ENCODE results near the gene LGALS7. TPM values are rescaled to one million over a fixed set of nuclear protein-coding genes. Genes with fewer than 3 reads are reported as not detected.

Gene LGALS7
- total and polyA plus RNA-seq, 2 of the 13 experiments (the other 11 are each of a cell fraction or from before 2014, with no cell fraction given) = 0.73 TPM; not detected in 1

GRCh38 chr19:38721979-38722773 is 51.1 kb downstream of the LGALS7 start (continued):
- no peak for TF ChIP-seq ZBTB49 (CRISPR knock-in tag; IDR thresholded peaks at IDR 0.05; ENCODE audit: borderline replicate concordance)
- no peak for TF ChIP-seq REXO4 (CRISPR knock-in tag; IDR thresholded peaks at IDR 0.05; ENCODE audit: borderline replicate concordance)
- peak; percentile 86 for TF ChIP-seq ZNF331 (CRISPR knock-in tag; IDR thresholded peaks at IDR 0.05)
- TF ChIP-seq ZNF619 (CRISPR knock-in tag; IDR thresholded peaks at IDR 0.05) = no peak
- TF ChIP-seq ZNF329 (CRISPR knock-in tag; IDR thresholded peaks at IDR 0.05; ENCODE audit: low read depth) = no peak
- TF ChIP-seq SOX13 (IDR thresholded peaks at IDR 0.05) = peak; percentile 55; the same call in 1 of the 2 replicates
- peak in 1 of 2 experiments; percentile 90; a peak in 2 of 4 replicates for TF ChIP-seq SOX13 (CRISPR knock-in tag; conservative IDR thresholded peaks at IDR 0.05 in 1 of 2, IDR thresholded peaks at IDR 0.05 in 1 of 2)
- TF ChIP-seq ZBTB7A (CRISPR knock-in tag; IDR thresholded peaks at IDR 0.05) = peak; percentile 67
- TF ChIP-seq RORA (CRISPR knock-in tag; IDR thresholded peaks at IDR 0.05) = no peak
- peak in 1 of 2 experiments; percentile 58; a peak in 1 of 4 replicates for TF ChIP-seq HMGXB4 (CRISPR knock-in tag; IDR thresholded peaks at IDR 0.05; ENCODE audit: borderline replicate concordance in 1 of 2, low read depth in 1 of 2)
- no peak for TF ChIP-seq PRDM15 (CRISPR knock-in tag; IDR thresholded peaks at IDR 0.05)
- TF ChIP-seq ZNF83 (CRISPR knock-in tag; IDR thresholded peaks at IDR 0.05; ENCODE audit: borderline replicate concordance) = no peak
- no peak for TF ChIP-seq PLRG1 (conservative IDR thresholded peaks at IDR 0.05)
- TF ChIP-seq ZNF652 (CRISPR knock-in tag; IDR thresholded peaks at IDR 0.05; ENCODE audit: borderline replicate concordance, low read depth) = no peak
- no peak for TF ChIP-seq FOXO4 (CRISPR knock-in tag; conservative IDR thresholded peaks at IDR 0.05)
- TF ChIP-seq NR1H2 (CRISPR knock-in tag; IDR thresholded peaks at IDR 0.05; ENCODE audit: borderline replicate concordance, low read depth) = no peak
- no peak for TF ChIP-seq ZNF567 (CRISPR knock-in tag; IDR thresholded peaks at IDR 0.05; ENCODE audit: borderline replicate concordance)
- no peak for TF ChIP-seq CENPT (CRISPR knock-in tag; IDR thresholded peaks at IDR 0.05; ENCODE audit: low read depth)
- 0 out of 2 replicates have a peak, but pooled peaks have one; percentile 11 for TF ChIP-seq ZSCAN21 (CRISPR knock-in tag; IDR thresholded peaks at IDR 0.05; ENCODE audit: borderline replicate concordance)

All from HepG2 (cell line).